BJ (cell line): ENCODE measurements around the gene ARHGEF28. TPM values are rescaled to one million over a fixed set of nuclear protein-coding genes. Genes with fewer than 3 reads are reported as not detected.

Experiments used
- CTCF ChIA-PET: fragments of 350-600 bp; formaldehyde crosslinking; extraction: SDS; loops from one replicate; lab custom pipeline; 2021; ENCODE audit warnings: antibody characterized with exemption, inconsistent platforms; lab: Yijun Ruan, JAX
- POLR2A ChIA-PET: fragments of 300-600 bp; sonication (Branson Sonifier 250); formaldehyde crosslinking; extraction: SDS; loops from one replicate; lab custom pipeline; 2021; ENCODE audit warnings: antibody characterized with exemption; lab: Charles Lee
- DNase-seq: peaks from one replicate; pipeline ENCODE4 v3.0.0-alpha.2; 2011; ENCODE audit warnings: low read depth
- H3K27me3 ChIP-seq: 2 replicates; pipeline ENCODE4 v1.6.0; 2011; ENCODE audit warnings: low read length; ENCODE audit not compliant: control insufficient read depth, insufficient read depth
- H3K36me3 ChIP-seq: 2 replicates; pipeline ENCODE4 v1.5.1; 2011; ENCODE audit warnings: low read length; ENCODE audit not compliant: control insufficient read depth, insufficient read depth
- H3K4me3 ChIP-seq: 2 replicates; pipeline ENCODE4 v1.5.1; 2011; ENCODE audit warnings: low read depth, mild to moderate bottlenecking, control low read depth, low read length
- polyA plus RNA-seq: library from polyadenylated mRNA; depleted of rRNA; stranded (reverse); fragments of >200 nt; gene quantifications from 2 replicates; pipeline ENCODE4 v1.2.3, GENCODE V29; 2011
- TF ChIP-seq, protein P1 (sequence below): IDR thresholded peaks from 2 replicates; pipeline ENCODE4 v1.5.1; 2011; ENCODE audit warnings: low read depth, mild to moderate bottlenecking, control low read depth, inconsistent platforms, low read length, moderate library complexity; ENCODE audit not compliant: insufficient read depth

Gene ARHGEF28
- polyA plus RNA-seq, 1 experiment: 2.8 TPM

GRCh38 chr5:73638344-73639095, 12.5 kb downstream of the ARHGEF28 start:
- TF ChIP-seq, protein P1, sequence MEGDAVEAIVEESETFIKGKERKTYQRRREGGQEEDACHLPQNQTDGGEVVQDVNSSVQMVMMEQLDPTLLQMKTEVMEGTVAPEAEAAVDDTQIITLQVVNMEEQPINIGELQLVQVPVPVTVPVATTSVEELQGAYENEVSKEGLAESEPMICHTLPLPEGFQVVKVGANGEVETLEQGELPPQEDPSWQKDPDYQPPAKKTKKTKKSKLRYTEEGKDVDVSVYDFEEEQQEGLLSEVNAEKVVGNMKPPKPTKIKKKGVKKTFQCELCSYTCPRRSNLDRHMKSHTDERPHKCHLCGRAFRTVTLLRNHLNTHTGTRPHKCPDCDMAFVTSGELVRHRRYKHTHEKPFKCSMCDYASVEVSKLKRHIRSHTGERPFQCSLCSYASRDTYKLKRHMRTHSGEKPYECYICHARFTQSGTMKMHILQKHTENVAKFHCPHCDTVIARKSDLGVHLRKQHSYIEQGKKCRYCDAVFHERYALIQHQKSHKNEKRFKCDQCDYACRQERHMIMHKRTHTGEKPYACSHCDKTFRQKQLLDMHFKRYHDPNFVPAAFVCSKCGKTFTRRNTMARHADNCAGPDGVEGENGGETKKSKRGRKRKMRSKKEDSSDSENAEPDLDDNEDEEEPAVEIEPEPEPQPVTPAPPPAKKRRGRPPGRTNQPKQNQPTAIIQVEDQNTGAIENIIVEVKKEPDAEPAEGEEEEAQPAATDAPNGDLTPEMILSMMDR: no peak
- no peak overlapping the region for H3K4me3 ChIP-seq
- POLR2A ChIA-PET: interaction anchor here (0.7 kb wide), 1 partner anchor 9 kb away, joined by 8 read pairs; no protein-coding TSS in a partner anchor
- CTCF ChIA-PET: interaction anchor here (1.7 kb wide), 1 partner anchor 12 kb away, joined by 4 read pairs; no protein-coding TSS in a partner anchor
- no peaks in the 10 kb centered on the region for H3K36me3 ChIP-seq
- no peak for DNase-seq
- H3K27me3 ChIP-seq: no peaks in the 10 kb centered on the region

GRCh38 chr5:73640861-73641320, 14.9 kb downstream of the ARHGEF28 start:
- CTCF ChIA-PET: interaction anchor here (1.5 to 1.8 kb wide), 2 partner anchors 9 to 53 kb away, joined by 5 read pairs; no protein-coding TSS in a partner anchor
- POLR2A ChIA-PET: interaction anchor here (0.6 kb wide), 1 partner anchor 902 kb away, joined by 3 read pairs; no protein-coding TSS in a partner anchor
- TF ChIP-seq, protein P1: no peak
- no peak for DNase-seq
- H3K27me3 ChIP-seq: no peaks in the 10 kb centered on the region
- no peaks in the 10 kb centered on the region for H3K36me3 ChIP-seq
- H3K4me3 ChIP-seq: no peak overlapping the region

- CTCF ChIA-PET: interaction anchor here (0.7 kb wide), 1 partner anchor 9 kb away, joined by 3 read pairs; no protein-coding TSS in a partner anchor
- POLR2A ChIA-PET: no interaction called here
- TF ChIP-seq, protein P1: no peak
- H3K4me3 ChIP-seq: no peak overlapping the region
- H3K36me3 ChIP-seq: no peaks in the 10 kb centered on the region
- DNase-seq: no peak
- H3K27me3 ChIP-seq: no peaks in the 10 kb centered on the region
Observed at GRCh38 chr5:73641811-73642210, 15.8 kb downstream of the ARHGEF28 start.

DNA sequence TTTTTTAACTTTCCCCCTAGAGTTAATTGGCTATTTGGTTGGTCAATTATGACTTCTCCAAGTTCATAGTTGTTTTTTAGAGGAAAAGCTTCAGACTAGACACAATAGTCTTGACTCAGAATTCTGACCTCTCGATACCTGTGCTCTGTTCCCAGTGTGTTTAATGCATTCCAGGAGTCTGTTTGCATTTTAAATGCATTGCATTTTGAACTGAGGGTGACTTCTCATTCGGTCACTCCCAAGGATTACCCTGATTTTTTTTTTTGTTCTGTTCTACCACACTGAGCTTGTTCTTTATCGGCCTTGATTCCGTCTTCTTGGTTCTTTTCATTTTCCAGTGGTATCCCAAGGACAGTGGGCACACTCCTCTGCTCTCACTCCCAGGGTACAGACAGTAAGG, 16.3 kb downstream of the ARHGEF28 start:
- Histone ChIP-seq H3K27me3 (no peaks in the 10 kb centered on the region), H3K36me3 (no peaks in the 10 kb centered on the region), H3K4me3 (no peak overlapping the region)
- ChIA-PET CTCF (interaction anchor here (0.7 kb wide), 1 partner anchor 9 kb away, joined by 3 read pairs; no protein-coding TSS in a partner anchor), POLR2A (no interaction called here)
- TF ChIP-seq, protein P1: no peak
- DNase-seq: no peak

DNA sequence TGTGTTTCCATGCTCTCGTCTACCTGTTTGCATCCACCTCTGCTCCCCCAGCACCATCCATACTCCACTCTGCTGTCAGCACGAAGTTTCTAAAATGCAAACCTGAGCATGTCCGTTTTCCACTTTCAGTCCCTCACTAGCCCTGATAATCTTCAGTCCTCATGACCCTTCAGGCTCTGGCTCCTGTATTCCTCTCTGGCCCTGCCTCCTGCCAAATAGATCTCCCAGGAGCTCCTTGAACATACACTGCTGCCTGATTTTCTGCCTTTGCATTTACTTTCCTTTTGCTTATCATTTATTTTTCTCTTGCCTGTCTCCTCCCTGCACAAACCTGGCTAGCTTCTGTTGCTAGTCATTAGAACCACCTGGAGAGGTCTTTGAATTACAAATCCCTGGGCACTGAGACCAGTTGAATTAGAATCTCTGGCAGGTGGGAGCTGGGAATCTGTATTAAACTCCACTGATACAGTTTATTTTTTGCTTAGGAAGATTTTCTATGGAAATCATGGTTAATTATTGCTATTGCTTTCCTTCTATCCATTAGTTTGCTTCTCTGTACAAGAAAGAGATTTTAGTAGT, 18.5 kb downstream of the ARHGEF28 start:
- no peak overlapping the region for H3K4me3 ChIP-seq
- TF ChIP-seq, protein P1: no peak
- POLR2A ChIA-PET: no interaction called here
- no peak for DNase-seq
- H3K36me3 ChIP-seq: no peaks in the 10 kb centered on the region
- H3K27me3 ChIP-seq: no peaks in the 10 kb centered on the region
- CTCF ChIA-PET: interaction anchor here (0.5 to 1.0 kb wide), 2 partner anchors 28 to 37 kb away, joined by 3 to 4 read pairs; no protein-coding TSS in a partner anchor
